HepG2 (cell line): ENCODE data around the gene SRD5A3. TPM values are rescaled to one million over a fixed set of nuclear protein-coding genes. Genes with fewer than 3 reads are reported as not detected.

Source experiments
- ATAC-seq: fragments of 200-7000 bp; cut with Tn5 transposase; 3 replicates; pipeline ENCODE4 v1.9.1; 2020; ENCODE audit warnings: mild to moderate bottlenecking, moderate library complexity
- BruUV-seq: library from RNA; stranded (reverse); fragments of 400-500 nt; replicated peaks from 2 replicates; lab custom pipeline; 2021; lab: Mats Ljungman, UMichigan
- CTCF ChIA-PET: fragments of 300-600 bp; formaldehyde crosslinking; extraction: SDS; loops from one replicate; lab custom pipeline; 2021; ENCODE audit warnings: low total read pairs, inconsistent platforms, low intra/inter-chr PET ratio; lab: Yijun Ruan, JAX
- POLR2A ChIA-PET: fragments of 350-600 bp; sonication (Branson Sonifier 250); formaldehyde crosslinking; loops from one replicate; lab custom pipeline; 2020; ENCODE audit warnings: antibody characterized with exemption, inconsistent platforms; lab: Yijun Ruan, JAX
- DNase-seq: peaks from one replicate; pipeline ENCODE4 v3.0.0-alpha.2; 2015; ENCODE audit warnings: low spot score
- FAIRE-seq: peaks from 3 replicates; lab custom pipeline; 2011; peaks lifted over from hg19 to GRCh38; lab: Jason Lieb, UNC
- H2AFZ ChIP-seq: one replicate; pipeline ENCODE4 v1.6.1; 2011; ENCODE audit warnings: low read length, inconsistent platforms
- H3K27ac ChIP-seq: fragments of 300-600 bp; 3 replicates; pipeline ENCODE4 v1.8.0; 2011; ENCODE audit warnings: mixed run types, mild to moderate bottlenecking, mixed read lengths, low read length, inconsistent platforms; ENCODE audit not compliant: insufficient read depth; ENCODE audit errors: extremely low read length
- H3K27me3 ChIP-seq, 2 experiments: fragments of 200-600 bp in 1 of 2; 2 replicates in 1 of 2; 3 replicates in 1 of 2; pipeline versions ENCODE4 v1.6.0 to v1.8.0; 2011; ENCODE audit warnings: low read length in 2 of 2, mild to moderate bottlenecking in 2 of 2, moderate library complexity in 2 of 2, inconsistent platforms in 1 of 2; ENCODE audit not compliant: insufficient read depth in 2 of 2, control insufficient read depth in 1 of 2
- H3K36me3 ChIP-seq, 2 experiments: fragments of 200-600 bp in 1 of 2; replicated peaks in 1 of 2; 2 replicates in 1 of 2; 3 replicates in 1 of 2; pipeline versions ENCODE4 v1.5.1 to v1.8.0; 2011; ENCODE audit warnings: low read length in 2 of 2, inconsistent platforms in 1 of 2; ENCODE audit not compliant: insufficient read depth in 2 of 2, control insufficient read depth in 1 of 2
- H3K4me1 ChIP-seq: 2 replicates; pipeline ENCODE4 v1.5.1; 2012; ENCODE audit warnings: low read length, inconsistent platforms; ENCODE audit not compliant: insufficient read depth
- H3K4me2 ChIP-seq: 2 replicates; pipeline ENCODE4 v1.6.0; 2011; ENCODE audit warnings: low read depth, low read length, inconsistent platforms
- H3K4me3 ChIP-seq, 3 experiments: fragments of 200-600 bp in 1 of 3; sonication (generic), shearing (Covaris generic) in 1 of 3; replicated peaks in 1 of 3; 2 replicates each; pipeline ENCODE4 v1.5.1; 2011 to 2016; ENCODE audit warnings: low read length in 3 of 3, inconsistent platforms in 2 of 3, low read depth in 2 of 3, mild to moderate bottlenecking in 2 of 3, control low read depth in 1 of 3, mixed read lengths in 1 of 3; ENCODE audit not compliant: insufficient read depth in 1 of 3
- H3K79me2 ChIP-seq: one replicate; pipeline ENCODE4 v1.6.1; 2011; ENCODE audit warnings: low read length, inconsistent platforms; ENCODE audit not compliant: insufficient read depth
- H3K9ac ChIP-seq: 2 replicates; pipeline ENCODE4 v1.6.0; 2011; ENCODE audit warnings: mild to moderate bottlenecking, low read depth, low read length, inconsistent platforms; ENCODE audit not compliant: insufficient read depth
- H3K9me3 ChIP-seq: 2 replicates; pipeline ENCODE4 v1.5.1; 2012; ENCODE audit warnings: mild to moderate bottlenecking, low read length
- H4K20me1 ChIP-seq: 2 replicates; pipeline ENCODE4 v1.6.0; 2011; ENCODE audit warnings: inconsistent platforms, mild to moderate bottlenecking, low read length, moderate library complexity; ENCODE audit not compliant: insufficient read depth
- AKAP8 ChIP-seq: sonication (generic); formaldehyde crosslinking; IDR thresholded peaks from 2 replicates; pipeline ENCODE4 v1.5.1; 2020; ENCODE audit warnings: mild to moderate bottlenecking, missing genetic modification reagents
- ARHGAP35 ChIP-seq: sonication (generic); formaldehyde crosslinking; IDR thresholded peaks from 2 replicates; pipeline ENCODE4 v1.9.0; 2022; ENCODE audit warnings: mild to moderate bottlenecking, inconsistent platforms, moderate library complexity, missing genetic modification reagents, borderline replicate concordance
- CHD2 ChIP-seq: IDR thresholded peaks from 2 replicates; pipeline ENCODE4 v1.6.1; 2011; ENCODE audit warnings: low read depth, low read length, improper control_type of control experiment
- ERF ChIP-seq: IDR thresholded peaks from 2 replicates; pipeline ENCODE4 v1.6.1; 2018; ENCODE audit warnings: missing biosample characterization, missing genetic modification reagents
- HNF4G ChIP-seq, 2 experiments: sonication (generic) in 1 of 2; formaldehyde crosslinking in 1 of 2; IDR thresholded peaks; 2 replicates each; pipeline versions ENCODE4 v1.4.0 to v1.6.1; 2011 to 2020; ENCODE audit warnings: borderline replicate concordance in 2 of 2, low read depth in 2 of 2, mild to moderate bottlenecking in 2 of 2, low read length in 1 of 2, missing genetic modification reagents in 1 of 2, moderate library complexity in 1 of 2
- JUN ChIP-seq: sonication (generic); formaldehyde crosslinking; IDR thresholded peaks from 2 replicates; pipeline ENCODE4 v1.4.0; 2020; ENCODE audit warnings: mild to moderate bottlenecking, missing genetic modification reagents
- MYPOP ChIP-seq: sonication (generic); formaldehyde crosslinking; IDR thresholded peaks from 2 replicates; pipeline ENCODE4 v1.8.1; 2023; ENCODE audit warnings: mild to moderate bottlenecking, moderate library complexity, missing genetic modification reagents
- NR2F2 ChIP-seq: IDR thresholded peaks from 2 replicates; pipeline ENCODE4 v1.6.1; 2012; ENCODE audit warnings: low read depth, inconsistent platforms, borderline replicate concordance
- PRMT3 ChIP-seq: sonication (generic); formaldehyde crosslinking; IDR thresholded peaks from 2 replicates; pipeline ENCODE4 v1.8.1; 2022; ENCODE audit warnings: low read depth, mild to moderate bottlenecking, moderate library complexity, missing genetic modification reagents, borderline replicate concordance
- RBM22 ChIP-seq: fragments of 200-400 bp; formaldehyde crosslinking; optimal IDR thresholded peaks from 2 replicates; pipeline ENCODE3; 2017; ENCODE audit warnings: mild to moderate bottlenecking, low read length, moderate library complexity
- RFX5 ChIP-seq: IDR thresholded peaks from 2 replicates; pipeline ENCODE4 v1.6.1; 2011; ENCODE audit warnings: low read depth, low read length, improper control_type of control experiment
- SMYD3 ChIP-seq: sonication (generic); formaldehyde crosslinking; IDR thresholded peaks from 2 replicates; pipeline ENCODE4 v1.8.1; 2023; ENCODE audit warnings: mild to moderate bottlenecking, missing genetic modification reagents
- ZHX1 ChIP-seq: sonication (generic); formaldehyde crosslinking; IDR thresholded peaks from 2 replicates; pipeline ENCODE4 v1.8.1; 2022; ENCODE audit warnings: low read depth, mild to moderate bottlenecking, missing genetic modification reagents
- ZMYM2 ChIP-seq: sonication (generic); formaldehyde crosslinking; IDR thresholded peaks from 2 replicates; pipeline ENCODE4 v1.8.0; 2022; ENCODE audit warnings: mild to moderate bottlenecking, missing genetic modification reagents
- ZMYM3 ChIP-seq: sonication (generic); formaldehyde crosslinking; IDR thresholded peaks from 2 replicates; pipeline ENCODE4 v1.5.1; 2020; ENCODE audit warnings: mild to moderate bottlenecking, missing genetic modification reagents
- ZNF30 ChIP-seq: sonication (generic); formaldehyde crosslinking; IDR thresholded peaks from 2 replicates; pipeline ENCODE4 v1.5.0; 2020; ENCODE audit warnings: mild to moderate bottlenecking, missing genetic modification reagents
- ZNF44 ChIP-seq: sonication (generic); formaldehyde crosslinking; IDR thresholded peaks from 2 replicates; pipeline ENCODE4 v1.5.1; 2020; ENCODE audit warnings: mild to moderate bottlenecking, missing genetic modification reagents
- ZNF691 ChIP-seq: sonication (generic); formaldehyde crosslinking; IDR thresholded peaks from 2 replicates; pipeline ENCODE4 v1.4.0; 2020; ENCODE audit warnings: missing genetic modification reagents, low read depth, mild to moderate bottlenecking, borderline replicate concordance
- WGBS: methylation state at CpG from one replicate; pipeline ENCODE4 v1.1.6; 2017; ENCODE audit warnings: low lambda C conversion rate; 5-methylcytosine and 5-hydroxymethylcytosine counted together
- in situ Hi-C: cut with HindIII; loops from 2 replicates; pipeline ENCODE4 v1.10.0; 2017; ENCODE audit warnings: low pct_unique_long_range_greater_than_20kb; ENCODE audit not compliant: extremely low pct_ligation_motif_present
- intact Hi-C: fragments of 100-400 bp; cut with micrococcal nuclease; formaldehyde crosslinking; loops from one replicate; pipeline ENCODE4 v1.10.0; 2022; ENCODE audit not compliant: unreplicated experiment
- polyA plus RNA-seq, 8 experiments: library from polyadenylated mRNA; depleted of rRNA in 3 of 8; stranded (reverse) in 7 of 8; unstranded in 1 of 8; fragments of >200 nt; fragmentation: Illumina TruSeq in 4 of 8; extraction: Trizol in 4 of 8; gene quantifications; 2 replicates each; pipeline versions ENCODE4 v1.2.1 to v1.2.3, GENCODE V29; 2011 to 2016; ENCODE audit warnings: low read depth in 4 of 8, missing spikeins in 1 of 8, mixed read lengths in 1 of 8; ENCODE audit not compliant: insufficient read depth in 1 of 8
- total RNA-seq, 5 experiments: library from RNA; depleted of rRNA; stranded (reverse); fragments of >200 nt; fragmentation: Illumina TruSeq; extraction: Trizol; gene quantifications; 2 replicates each; pipeline ENCODE4 v1.2.3, GENCODE V29; 2016; ENCODE audit warnings: low read depth in 1 of 5

Gene SRD5A3
- total and polyA plus RNA-seq, 2 of the 13 experiments (the other 11 are each of a cell fraction or from before 2014, with no cell fraction given) = 12.4 to 18.4 TPM

- TF ChIP-seq SMYD3 (CRISPR knock-in tag) (no peak), CHD2 (no peak), RFX5 (no peak)
Observed at GRCh38 chr4:55363691-55364351, 17.8 kb downstream of the SRD5A3 start (continued).

- intact Hi-C loops (no loop called here), in situ Hi-C loops (no loop called here)
- ChIA-PET POLR2A (no interaction called here), CTCF (no interaction called here)
- no peak overlapping the region for H3K9ac ChIP-seq
- H3K4me2 ChIP-seq = no peak overlapping the region
- no peak overlapping the region for H2AFZ ChIP-seq
- H3K27me3 ChIP-seq = no peaks in the 10 kb centered on the region
- ATAC-seq (no peak), FAIRE-seq (no peak), DNase-seq (no peak)
- no TSS peak for BruUV-seq
- H3K36me3 ChIP-seq = no peaks in the 10 kb centered on the region
- H3K9me3 ChIP-seq = no peaks in the 10 kb centered on the region
- H3K27ac ChIP-seq = no peak overlapping the region
- peaks cover 17% of the 10 kb centered on the region for H3K4me1 ChIP-seq
- no peaks in the 10 kb centered on the region for H3K79me2 ChIP-seq
- no peaks in the 10 kb centered on the region for H4K20me1 ChIP-seq
- H3K4me3 ChIP-seq = no peak overlapping the region
- WGBS = 93% methylated on average over 8 of the region's 9 CpGs
- no peak for TF ChIP-seq JUN (CRISPR knock-in tag)
- no peak for TF ChIP-seq ZNF44 (CRISPR knock-in tag)
- TF ChIP-seq ZHX1 (CRISPR knock-in tag) = no peak
- TF ChIP-seq ZNF30 = no peak
- TF ChIP-seq ZMYM2 (CRISPR knock-in tag) = no peak
- TF ChIP-seq AKAP8 = no peak
- TF ChIP-seq RBM22 = no peak
- TF ChIP-seq ERF (CRISPR knock-in tag) = no peak
- TF ChIP-seq ARHGAP35 (CRISPR knock-in tag) = no peak
- TF ChIP-seq NR2F2 = no peak
- TF ChIP-seq ZNF691 (CRISPR knock-in tag) = no peak
- no peak for TF ChIP-seq ZMYM3 (CRISPR knock-in tag)
- TF ChIP-seq HNF4G (IDR thresholded peaks at IDR 0.05; ENCODE audit: borderline replicate concordance, low read depth, low read length) = no peak
- no peak for TF ChIP-seq HNF4G (CRISPR knock-in tag; IDR thresholded peaks at IDR 0.05; ENCODE audit: borderline replicate concordance, low read depth)
- TF ChIP-seq PRMT3 (CRISPR knock-in tag) = no peak
- TF ChIP-seq MYPOP (CRISPR knock-in tag) = no peak
Observed at GRCh38 chr4:55364691-55365344, 18.8 kb downstream of the SRD5A3 start.
